Transverse colon (tissue), 4 donors: ENCODE data around the gene SLC11A2. TPM values are rescaled to one million over a fixed set of nuclear protein-coding genes. Genes with fewer than 3 reads are reported as not detected.

Source experiments
- DNase-seq: peaks from one replicate; pipeline ENCODE4 v3.0.0-alpha.2; 2019
- H3K27ac ChIP-seq, 4 donors: fragments of 200-600 bp; sonication (generic); 2 replicates each; pipeline ENCODE4 v1.5.1; 2016 to 2018; ENCODE audit warnings: inconsistent platforms in 4 of 4
- H3K27me3 ChIP-seq: fragments of 200-600 bp; sonication (generic); 2 replicates; pipeline ENCODE4 v1.5.1; 2017; ENCODE audit warnings: inconsistent platforms
- H3K36me3 ChIP-seq, 4 donors: fragments of 200-600 bp; sonication (generic); 2 replicates each; pipeline ENCODE4 v1.5.1; 2017 to 2019; ENCODE audit warnings: inconsistent platforms in 4 of 4
- H3K4me1 ChIP-seq, 4 donors: fragments of 200-600 bp; sonication (generic); 2 replicates each; pipeline ENCODE4 v1.5.1; 2017 to 2020; ENCODE audit warnings: inconsistent platforms in 4 of 4
- H3K4me3 ChIP-seq, 4 donors: fragments of 200-600 bp; sonication (generic); 1 replicate in 1 of 4; 2 replicates in 3 of 4; pipeline versions ENCODE4 v1.5.1 to v1.6.1; 2017 to 2019; ENCODE audit warnings: inconsistent platforms in 4 of 4
- H3K9me3 ChIP-seq, 2 donors: fragments of 200-600 bp; sonication (generic); 2 replicates each; pipeline ENCODE4 v1.5.1; 2017 to 2019; ENCODE audit warnings: inconsistent platforms in 2 of 2
- EP300 ChIP-seq: sonication (generic); formaldehyde crosslinking; IDR thresholded peaks from one replicate; pipeline ENCODE4 v1.6.1; 2017; ENCODE audit warnings: antibody characterized with exemption, low read depth
- POLR2A ChIP-seq: fragments of 450-650 bp; IDR thresholded peaks from one replicate; pipeline ENCODE4 v1.6.1; 2016; ENCODE audit warnings: antibody characterized with exemption, mild to moderate bottlenecking, moderate library complexity
- POLR2AphosphoS5 ChIP-seq, 3 donors: sonication (generic); formaldehyde crosslinking; IDR thresholded peaks; one replicate each; pipeline ENCODE4 v1.6.1; 2016; ENCODE audit warnings: antibody characterized with exemption in 3 of 3
- WGBS, 2 donors: methylation state at CpG; one replicate each; pipeline ENCODE4 v1.1.5; 2018; ENCODE audit warnings: low coverage in 1 of 2; 5-methylcytosine and 5-hydroxymethylcytosine counted together
- in situ Hi-C, 4 donors: fragments of 200-750 bp; cut with MboI; loops; one replicate each; pipeline versions ENCODE4 v1.15.0 to v1.15.1; 2017; ENCODE audit warnings: low sequenced_read_pairs in 3 of 4, low pct_ligation_motif_present in 1 of 4, low pct_unique_long_range_greater_than_20kb in 1 of 4
- intact Hi-C: fragments of 100-400 bp; cut with DNase I; formaldehyde crosslinking; loops from one replicate; pipeline ENCODE4 v1.15.1; 2023; ENCODE audit warnings: low total_unique reads
- total RNA-seq, 4 donors: library from RNA; depleted of rRNA; stranded (reverse); fragments of >200 nt; gene quantifications; one replicate each; pipeline ENCODE4 v1.1.0, GENCODE V29; 2016
- TF ChIP-seq, protein P1 (sequence below), 5 experiments: fragments of 200-600 bp in 3 of 5; fragments of 450-650 bp in 2 of 5; sonication (generic) in 3 of 5; IDR thresholded peaks; 1 replicate in 2 of 5; 2 replicates in 3 of 5; pipeline ENCODE4 v1.5.1; 2016 to 2017; ENCODE audit warnings: antibody characterized with exemption in 5 of 5, inconsistent platforms in 3 of 5, mild to moderate bottlenecking in 2 of 5, moderate library complexity in 1 of 5

Gene SLC11A2
- total RNA-seq, 4 donors from 2014 or later: 9.7 to 48.7 (median 42.5) TPM

DNA sequence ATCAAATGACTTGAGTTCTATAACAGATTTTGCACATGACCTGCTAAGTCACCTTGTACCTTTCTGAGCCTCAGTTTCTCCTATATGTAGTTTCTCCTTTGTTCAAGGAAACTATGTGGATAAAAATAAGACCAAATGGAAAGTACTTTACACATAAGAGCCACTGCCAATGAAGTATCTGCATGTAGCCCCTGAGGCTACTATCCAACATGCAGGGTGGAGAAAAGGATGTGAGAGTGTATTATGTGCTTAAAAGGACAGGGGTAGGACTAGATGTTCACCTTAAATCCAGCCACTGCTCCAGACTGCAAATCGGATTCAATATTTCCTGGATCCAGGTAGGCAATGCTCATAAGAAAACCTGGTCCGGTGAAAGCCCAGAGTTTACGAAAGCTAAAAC lies 21.2 kb downstream of the SLC11A2 start:
- in situ Hi-C loops (no loop called here), intact Hi-C loops (no loop called here)
- DNase-seq: no peak
- Histone ChIP-seq H3K4me1 (peaks cover 0 to 9% (median 2%) of the 10 kb centered on the region in 4 donors), H3K36me3 (peaks cover 0 to 20% (median 2%) of the 10 kb centered on the region in 4 donors), H3K9me3 (no peaks in the 10 kb centered on the region), H3K4me3 (no peak overlapping the region), H3K27me3 (no peaks in the 10 kb centered on the region), H3K27ac (no peak overlapping the region)
- no peak for TF ChIP-seq POLR2AphosphoS5 (IDR thresholded peaks at IDR 0.05)
- TF ChIP-seq, protein P1, sequence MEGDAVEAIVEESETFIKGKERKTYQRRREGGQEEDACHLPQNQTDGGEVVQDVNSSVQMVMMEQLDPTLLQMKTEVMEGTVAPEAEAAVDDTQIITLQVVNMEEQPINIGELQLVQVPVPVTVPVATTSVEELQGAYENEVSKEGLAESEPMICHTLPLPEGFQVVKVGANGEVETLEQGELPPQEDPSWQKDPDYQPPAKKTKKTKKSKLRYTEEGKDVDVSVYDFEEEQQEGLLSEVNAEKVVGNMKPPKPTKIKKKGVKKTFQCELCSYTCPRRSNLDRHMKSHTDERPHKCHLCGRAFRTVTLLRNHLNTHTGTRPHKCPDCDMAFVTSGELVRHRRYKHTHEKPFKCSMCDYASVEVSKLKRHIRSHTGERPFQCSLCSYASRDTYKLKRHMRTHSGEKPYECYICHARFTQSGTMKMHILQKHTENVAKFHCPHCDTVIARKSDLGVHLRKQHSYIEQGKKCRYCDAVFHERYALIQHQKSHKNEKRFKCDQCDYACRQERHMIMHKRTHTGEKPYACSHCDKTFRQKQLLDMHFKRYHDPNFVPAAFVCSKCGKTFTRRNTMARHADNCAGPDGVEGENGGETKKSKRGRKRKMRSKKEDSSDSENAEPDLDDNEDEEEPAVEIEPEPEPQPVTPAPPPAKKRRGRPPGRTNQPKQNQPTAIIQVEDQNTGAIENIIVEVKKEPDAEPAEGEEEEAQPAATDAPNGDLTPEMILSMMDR (IDR thresholded peaks at IDR 0.05): no peak
- no peak for TF ChIP-seq EP300
- WGBS, 2 donors: 95% methylated on average over 3 of the region's 3 CpGs; no CpG with 5 or more reads in 1 of the 2 donors

DNA sequence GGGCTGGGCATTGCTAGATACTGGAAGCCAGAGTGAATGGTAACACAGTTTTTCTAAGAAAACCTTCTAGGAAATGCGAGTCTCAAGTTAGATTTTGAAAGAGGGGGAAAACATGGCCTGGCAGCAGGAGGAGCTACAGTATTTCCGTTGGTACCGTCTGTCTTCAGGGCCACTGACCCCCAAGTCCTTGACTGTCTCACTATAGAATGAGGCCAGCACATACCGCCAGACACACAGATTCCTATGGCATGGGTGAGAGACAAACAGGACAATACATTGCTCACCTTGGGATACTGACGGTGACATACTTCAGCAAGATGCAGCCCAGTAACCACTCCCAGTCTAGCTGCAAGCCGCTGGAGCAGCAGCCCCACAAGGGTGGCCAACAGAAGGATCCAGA lies 21.7 kb downstream of the SLC11A2 start:
- in situ Hi-C loops: no loop called here
- H3K4me1 ChIP-seq: peaks cover 0 to 7% (median 2%) of the 10 kb centered on the region in 4 donors
- H3K9me3 ChIP-seq: no peaks in the 10 kb centered on the region
- no peak overlapping the region for H3K27ac ChIP-seq
- TF ChIP-seq POLR2AphosphoS5 (IDR thresholded peaks at IDR 0.05): no peak
- no peak for TF ChIP-seq POLR2A
- TF ChIP-seq, protein P1 (IDR thresholded peaks at IDR 0.05): no peak
- TF ChIP-seq EP300: no peak
- DNase-seq: no peak
- no peak overlapping the region for H3K4me3 ChIP-seq
- no peaks in the 10 kb centered on the region for H3K27me3 ChIP-seq
- intact Hi-C loops: no loop called here
- H3K36me3 ChIP-seq: peaks cover 0 to 20% (median 2%) of the 10 kb centered on the region in 4 donors
- WGBS, 2 donors: 70 to 80% methylated on average over 2 to 6 of the region's 6 CpGs

DNA sequence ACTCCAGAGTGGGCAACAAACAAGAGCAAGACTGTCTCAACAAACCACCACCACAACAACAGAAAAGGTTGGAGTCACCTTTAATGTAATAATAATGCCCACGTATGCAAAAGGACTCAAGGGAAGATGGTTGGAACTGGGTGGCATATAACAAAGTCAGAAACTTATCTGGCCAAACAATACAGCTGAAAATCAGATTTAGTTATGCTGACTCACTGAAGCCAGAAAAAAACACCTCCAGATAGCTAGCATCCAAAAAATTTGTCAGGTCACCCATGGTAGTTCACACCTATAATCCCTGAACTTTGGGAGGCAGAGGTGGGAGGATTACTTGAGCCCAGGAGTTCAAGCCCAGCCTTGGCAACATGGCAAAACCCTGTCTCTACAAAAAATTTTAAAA lies 24.4 kb downstream of the SLC11A2 start:
- H3K27ac ChIP-seq: no peak overlapping the region
- in situ Hi-C loops: no loop called here
- no peak for DNase-seq
- TF ChIP-seq POLR2A (no peak), POLR2AphosphoS5 (IDR thresholded peaks at IDR 0.05) (no peak), EP300 (no peak)
- TF ChIP-seq, protein P1 (IDR thresholded peaks at IDR 0.05): no peak
- intact Hi-C loops: no loop called here
- H3K4me3 ChIP-seq: no peak overlapping the region
- peaks cover 0 to 3% (median 0%) of the 10 kb centered on the region in 4 donors for H3K4me1 ChIP-seq
- WGBS, 2 donors: 86% methylated on average over 1 of the region's 1 CpG; no CpG with 5 or more reads in 1 of the 2 donors
- H3K36me3 ChIP-seq: peaks cover 0 to 26% (median 2%) of the 10 kb centered on the region in 4 donors
- no peaks in the 10 kb centered on the region for H3K9me3 ChIP-seq
- no peaks in the 10 kb centered on the region for H3K27me3 ChIP-seq

DNA sequence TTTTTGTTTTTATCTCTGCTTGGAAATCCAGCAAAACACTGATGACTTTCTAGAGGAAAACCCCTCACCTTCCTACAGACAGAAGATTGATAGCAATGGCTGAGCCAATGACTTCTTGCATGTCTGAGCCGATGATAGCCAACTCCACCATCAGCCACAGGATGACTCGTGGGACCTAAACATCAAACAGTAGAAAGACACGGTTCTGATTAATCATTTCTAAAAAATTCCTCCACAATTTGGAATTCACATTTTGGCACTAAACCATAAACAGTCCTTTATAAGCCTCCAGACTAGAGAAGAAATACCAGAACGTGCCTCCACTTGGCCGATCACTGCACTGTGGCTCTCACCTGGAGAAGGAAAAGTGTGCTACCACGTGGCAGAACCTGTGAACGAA lies 25.9 kb downstream of the SLC11A2 start:
- WGBS, 2 donors: 86 to 91% methylated on average over 5 to 7 of the region's 7 CpGs
- no peak for DNase-seq
- Histone ChIP-seq H3K27ac (no peak overlapping the region), H3K9me3 (no peaks in the 10 kb centered on the region), H3K27me3 (no peaks in the 10 kb centered on the region), H3K4me3 (no peak overlapping the region), H3K36me3 (peaks cover 0 to 40% (median 8%) of the 10 kb centered on the region in 4 donors), H3K4me1 (no peaks in the 10 kb centered on the region)
- TF ChIP-seq EP300 (no peak), POLR2A (no peak), POLR2AphosphoS5 (IDR thresholded peaks at IDR 0.05) (no peak)
- TF ChIP-seq, protein P1 (IDR thresholded peaks at IDR 0.05): no peak
- in situ Hi-C loops (no loop called here), intact Hi-C loops (no loop called here)
